WI38 (cell line): ENCODE results near the gene TOR2A.

Experiments
- H3K4me3 ChIP-seq: 2 replicates; pipeline ENCODE4 v1.5.1; 2011; ENCODE audit warnings: low read depth, mild to moderate bottlenecking, control low read depth, low read length
- TF ChIP-seq, protein P1 (sequence below): IDR thresholded peaks from 2 replicates; pipeline ENCODE4 v1.5.1; 2012; ENCODE audit warnings: low read depth, mild to moderate bottlenecking, control low read depth, low read length

The TOR2A gene

GRCh38 chr9:127751269-127752054 is 16.4 kb upstream of the TOR2A start:
- H3K4me3 ChIP-seq, result no peak overlapping the region
- TF ChIP-seq, protein P1, sequence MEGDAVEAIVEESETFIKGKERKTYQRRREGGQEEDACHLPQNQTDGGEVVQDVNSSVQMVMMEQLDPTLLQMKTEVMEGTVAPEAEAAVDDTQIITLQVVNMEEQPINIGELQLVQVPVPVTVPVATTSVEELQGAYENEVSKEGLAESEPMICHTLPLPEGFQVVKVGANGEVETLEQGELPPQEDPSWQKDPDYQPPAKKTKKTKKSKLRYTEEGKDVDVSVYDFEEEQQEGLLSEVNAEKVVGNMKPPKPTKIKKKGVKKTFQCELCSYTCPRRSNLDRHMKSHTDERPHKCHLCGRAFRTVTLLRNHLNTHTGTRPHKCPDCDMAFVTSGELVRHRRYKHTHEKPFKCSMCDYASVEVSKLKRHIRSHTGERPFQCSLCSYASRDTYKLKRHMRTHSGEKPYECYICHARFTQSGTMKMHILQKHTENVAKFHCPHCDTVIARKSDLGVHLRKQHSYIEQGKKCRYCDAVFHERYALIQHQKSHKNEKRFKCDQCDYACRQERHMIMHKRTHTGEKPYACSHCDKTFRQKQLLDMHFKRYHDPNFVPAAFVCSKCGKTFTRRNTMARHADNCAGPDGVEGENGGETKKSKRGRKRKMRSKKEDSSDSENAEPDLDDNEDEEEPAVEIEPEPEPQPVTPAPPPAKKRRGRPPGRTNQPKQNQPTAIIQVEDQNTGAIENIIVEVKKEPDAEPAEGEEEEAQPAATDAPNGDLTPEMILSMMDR, result no peak

GRCh38 chr9:127749090-127749787 is 14.1 kb upstream of the TOR2A start:
- TF ChIP-seq, protein P1, result no peak
- no peak overlapping the region for H3K4me3 ChIP-seq

DNA sequence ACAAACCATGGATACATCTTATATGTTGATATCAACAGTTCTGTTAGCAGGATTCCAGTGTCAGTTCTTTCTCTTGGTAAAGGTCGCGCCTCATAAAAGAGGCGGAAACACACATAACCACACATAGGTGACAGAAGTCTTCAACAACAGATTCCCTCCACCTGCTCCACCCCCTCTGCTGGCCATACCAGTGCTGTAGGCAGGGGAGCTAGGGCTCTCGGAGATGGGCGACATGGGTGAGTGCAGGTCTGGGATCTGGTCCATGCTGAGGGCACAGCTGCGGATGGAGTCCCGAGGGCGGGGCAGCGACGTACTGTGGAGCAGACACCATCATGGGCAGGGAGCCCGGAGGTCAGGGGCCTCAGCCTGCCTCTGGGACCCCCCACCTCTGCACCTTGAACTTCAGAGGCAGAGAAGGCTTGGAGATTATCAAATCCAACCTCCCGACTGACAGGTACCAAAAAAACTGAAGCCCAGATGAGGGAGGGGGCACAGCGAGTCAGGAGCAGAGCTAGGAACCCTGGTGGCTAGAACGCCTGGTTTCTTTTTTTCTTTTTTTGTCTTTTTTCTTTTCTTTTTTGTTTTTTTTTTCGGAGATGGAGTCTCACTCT is 12.0 kb upstream of the TOR2A start:
- TF ChIP-seq, protein P1, result no peak
- no peak overlapping the region for H3K4me3 ChIP-seq

GRCh38 chr9:127744398-127745110 is 9.5 kb upstream of the TOR2A start:
- H3K4me3 ChIP-seq, result no peak overlapping the region
- TF ChIP-seq, protein P1, result no peak

DNA sequence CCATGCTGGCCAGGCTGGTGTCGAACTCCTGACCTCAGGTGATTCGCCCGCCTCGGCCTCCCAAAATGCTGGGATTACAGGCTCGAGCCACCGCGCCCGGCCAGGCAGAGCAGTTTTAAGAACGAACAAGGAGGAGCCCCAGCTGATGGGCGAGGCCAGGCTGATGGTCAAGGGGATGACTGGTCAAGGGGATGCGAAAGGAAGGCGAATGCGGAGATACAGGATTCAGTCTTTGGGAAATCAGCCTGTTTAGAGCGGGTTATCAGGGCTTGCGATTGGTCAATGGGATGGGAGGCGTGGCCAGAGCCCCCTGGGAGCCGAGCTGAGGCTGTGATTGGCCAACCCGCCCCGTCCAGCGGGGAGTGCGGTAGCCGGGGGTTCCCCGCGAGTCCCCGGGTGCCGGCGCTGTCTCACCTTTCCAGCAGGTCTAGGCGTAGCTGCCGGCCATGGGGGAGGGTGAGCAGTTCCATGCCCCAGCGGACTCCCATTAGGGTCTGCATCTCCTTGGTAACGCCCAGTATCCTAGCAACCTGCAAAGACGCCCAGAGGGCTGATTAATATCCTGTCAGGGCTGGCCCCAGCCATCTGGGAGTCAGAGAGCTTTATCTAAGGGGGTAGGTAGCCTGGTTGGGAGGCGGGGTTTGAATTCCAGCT is 7.5 kb upstream of the TOR2A start:
- peak overlapping the region; percentile 25 for H3K4me3 ChIP-seq
- TF ChIP-seq, protein P1, result no peak

DNA sequence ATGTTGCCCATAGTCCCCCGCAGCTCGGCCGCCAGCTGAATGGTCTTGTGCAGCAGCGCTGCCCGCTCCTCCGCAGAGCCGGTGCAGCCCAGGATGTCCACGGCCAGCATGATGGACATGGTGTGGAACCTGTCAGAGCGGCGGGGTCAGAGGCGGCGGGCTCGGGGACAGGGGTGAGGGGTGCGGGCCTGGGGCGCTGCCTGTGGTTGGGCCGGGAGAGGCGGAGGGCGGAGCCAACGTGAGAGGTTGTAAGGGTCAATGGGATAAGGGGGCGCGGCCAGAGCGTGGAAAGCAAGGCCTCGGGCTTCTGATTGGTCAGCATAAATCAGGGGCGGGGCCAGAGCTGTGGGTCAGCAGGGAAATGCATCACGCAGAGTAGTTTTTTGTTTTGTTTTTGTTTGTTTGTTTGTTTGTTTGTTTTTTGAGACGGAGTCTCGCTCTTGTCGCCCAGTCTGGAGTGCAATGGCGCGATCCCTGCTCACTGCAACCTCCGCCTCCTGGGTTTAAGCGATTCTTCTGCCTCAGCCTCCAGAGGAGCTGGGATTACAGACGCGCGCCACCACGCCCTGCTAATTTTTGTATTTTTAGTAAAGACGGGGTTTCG is 6.8 kb upstream of the TOR2A start:
- H3K4me3 ChIP-seq, result no peak overlapping the region
- TF ChIP-seq, protein P1, result no peak
